ENCODE results near the gene SNX5. TPM values are rescaled to one million over a fixed set of nuclear protein-coding genes. Genes with fewer than 3 reads are reported as not detected.

SNX5 gene
- polyA plus RNA-seq, 1 donor from 2014 or later = 59.8 TPM

DNA sequence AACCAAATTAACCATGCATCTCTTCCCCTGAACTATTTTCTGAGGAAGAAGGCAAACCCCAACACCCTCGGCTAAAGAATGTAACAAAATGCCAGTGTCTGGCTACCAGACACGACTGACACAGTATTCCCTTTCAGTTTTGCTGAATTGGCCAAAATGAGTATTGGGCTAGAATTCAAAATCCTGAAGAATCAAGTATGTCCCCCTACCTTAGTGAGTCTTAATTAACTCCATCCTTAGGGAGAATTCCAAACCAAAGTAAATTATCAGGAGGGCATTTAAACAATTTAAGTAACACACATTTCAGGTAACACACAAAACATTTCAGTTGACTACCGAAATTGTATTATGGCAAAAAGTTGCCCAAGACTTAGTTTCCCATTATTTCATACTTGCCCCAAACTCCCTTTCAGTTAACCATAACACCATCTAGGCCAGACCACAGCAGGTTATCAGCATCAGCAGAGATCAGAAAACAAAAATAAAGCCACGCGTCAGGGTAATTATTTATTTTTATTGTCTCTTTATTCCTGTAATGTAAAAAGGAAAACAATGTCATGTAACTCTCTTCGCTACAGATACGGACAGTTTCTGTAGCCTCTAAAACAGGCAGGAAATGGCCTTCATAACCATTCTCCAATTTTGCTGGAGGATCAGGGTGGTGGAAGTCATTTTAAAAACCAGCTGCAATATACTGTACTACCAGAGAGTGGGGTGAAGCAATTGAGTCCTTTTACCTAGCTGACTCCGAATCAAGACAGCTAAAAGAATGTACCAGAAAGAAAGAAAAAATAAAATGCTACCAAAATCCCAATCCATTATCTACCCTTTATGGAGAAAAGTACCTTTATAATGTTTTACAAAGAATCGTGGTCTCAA is 1.9 kb downstream of the SNX5 start:
- Histone ChIP-seq H3K36me3 (ENCODE audit: insufficient read depth, low read length) (no peaks in the 10 kb centered on the region), H3K79me2 (replicated peaks; ENCODE audit: insufficient read depth, low read length) (peaks cover 78% of the 10 kb centered on the region), H3K27me3 (ENCODE audit: insufficient read depth, low read depth, low read length) (no peaks in the 10 kb centered on the region), H3K4me2 (ENCODE audit: low read length) (peak overlapping the region; percentile 86), H2AFZ (ENCODE audit: low read depth, low read length) (no peak overlapping the region), H3K9ac (ENCODE audit: low read length) (peak overlapping the region; percentile 88), H3K27ac (ENCODE audit: low read length) (no peak overlapping the region), H3F3A (ENCODE audit: insufficient read depth, low read length, poor library complexity, severe bottlenecking) (no peaks in the 10 kb centered on the region), H4K20me1 (ENCODE audit: insufficient read depth) (no peaks in the 10 kb centered on the region), H3K9me2 (ENCODE audit: insufficient read depth, low read length) (no peaks in the 10 kb centered on the region), H3K9me3 (ENCODE audit: low read length) (no peaks in the 10 kb centered on the region), H3K4me3 (ENCODE audit: low read length) (peak overlapping the region; percentile 85)
- TF ChIP-seq POLR2AphosphoS5 (IDR thresholded peaks at IDR 0.05) (no peak), RAD21 (conservative IDR thresholded peaks at IDR 0.05) (peak; percentile 48), MXI1 (conservative IDR thresholded peaks at IDR 0.05; ENCODE audit: poor library complexity, severe bottlenecking) (no peak), SMC3 (conservative IDR thresholded peaks at IDR 0.05; ENCODE audit: poor library complexity) (peak; percentile 55), REST (IDR thresholded peaks at IDR 0.05; ENCODE audit: borderline replicate concordance) (no peak), CTCF (IDR thresholded peaks at IDR 0.05; ENCODE audit: poor library complexity, severe bottlenecking) (peak; percentile 54)

- no peaks in the 10 kb centered on the region for H3K27me3 ChIP-seq (ENCODE audit: insufficient read depth, low read depth, low read length)
- H3K36me3 ChIP-seq (ENCODE audit: insufficient read depth, low read length) = no peaks in the 10 kb centered on the region
- peak overlapping the region; percentile 85 for H3K4me3 ChIP-seq (ENCODE audit: low read length)
- no peaks in the 10 kb centered on the region for H3K9me3 ChIP-seq (ENCODE audit: low read length)
- H3K79me2 ChIP-seq (replicated peaks; ENCODE audit: insufficient read depth, low read length) = peaks cover 76% of the 10 kb centered on the region
- no peak overlapping the region for H3K9ac ChIP-seq (ENCODE audit: low read length)
- H3K27ac ChIP-seq (ENCODE audit: low read length) = no peak overlapping the region
- no peak overlapping the region for H3K4me2 ChIP-seq (ENCODE audit: low read length)
- no peaks in the 10 kb centered on the region for H4K20me1 ChIP-seq (ENCODE audit: insufficient read depth)
- no peak for TF ChIP-seq CTCF (IDR thresholded peaks at IDR 0.05; ENCODE audit: poor library complexity, severe bottlenecking)
- no peak for TF ChIP-seq EP300 (conservative IDR thresholded peaks at IDR 0.05; ENCODE audit: poor library complexity, severe bottlenecking)
- no peaks in the 10 kb centered on the region for H3F3A ChIP-seq (ENCODE audit: insufficient read depth, low read length, poor library complexity, severe bottlenecking)
- no peaks in the 10 kb centered on the region for H3K9me2 ChIP-seq (ENCODE audit: insufficient read depth, low read length)
- H2AFZ ChIP-seq (ENCODE audit: low read depth, low read length) = no peak overlapping the region
These were observed 3.4 kb downstream of the SNX5 start for GRCh38 chr20:17965042-17965697.

Measured in neural cell (in vitro differentiated cells).